Activated CD8-positive, alpha-beta memory T cell treated with anti-CD3 and anti-CD28 coated beads, Interleukin-2, amount 50 U/mL, for 1 hour (primary cell): ENCODE results near the gene MAGOH.
"Not testable (repeated sequence)": the region's sequence is repeated elsewhere in the genome, so short reads cannot be mapped to it uniquely, and the experiment has no call there.

Experiments
- DNase-seq: peaks from one replicate; pipeline ENCODE4 v3.0.0-alpha.2; 2020; ENCODE audit errors: extremely low read depth

MAGOH gene

GRCh38 chr1:53238197-53239155 lies at the start of gene MAGOH:
Gene MAGOH (minus strand): TSS chr1:53238518. CDS start chr1:53238448, 70 bp downstream.
- peak; percentile 76 for DNase-seq

GRCh38 chr1:53286955-53287354 lies 48.6 kb upstream of the MAGOH start:
- no peak for DNase-seq

- no peak for DNase-seq
Observed at GRCh38 chr1:53285969-53286760, 47.8 kb upstream of the MAGOH start.

- no peak for DNase-seq
Observed at GRCh38 chr1:53285546-53285945, 47.2 kb upstream of the MAGOH start.

- DNase-seq: no peak
Observed at GRCh38 chr1:53284224-53285020, 46.1 kb upstream of the MAGOH start.

- DNase-seq: not testable (repeated sequence)
Observed at GRCh38 chr1:53283156-53283555, 44.8 kb upstream of the MAGOH start.

GRCh38 chr1:53281133-53281532 lies 42.8 kb upstream of the MAGOH start:
- no peak for DNase-seq

- no peak for DNase-seq
Observed at GRCh38 chr1:53280496-53280895, 42.2 kb upstream of the MAGOH start.

- DNase-seq: no peak
Observed at GRCh38 chr1:53279296-53280200, 41.2 kb upstream of the MAGOH start.

- DNase-seq: no peak
Observed at GRCh38 chr1:53278298-53278725, 40.0 kb upstream of the MAGOH start.

- no peak for DNase-seq
Observed at GRCh38 chr1:53277326-53277725, 39.0 kb upstream of the MAGOH start.

GRCh38 chr1:53276902-53277281 lies 38.6 kb upstream of the MAGOH start:
- no peak for DNase-seq

- no peak for DNase-seq
Observed at GRCh38 chr1:53276153-53276901, 38.0 kb upstream of the MAGOH start.

- DNase-seq: no peak
Observed at GRCh38 chr1:53275566-53275965, 37.2 kb upstream of the MAGOH start.

- DNase-seq: no peak
Observed at GRCh38 chr1:53274541-53275185, 36.3 kb upstream of the MAGOH start.

- DNase-seq: no peak
Observed at GRCh38 chr1:53274026-53274425, 35.7 kb upstream of the MAGOH start.

GRCh38 chr1:53273526-53273925 lies 35.2 kb upstream of the MAGOH start:
- no peak for DNase-seq

GRCh38 chr1:53272349-53272748 lies 34.0 kb upstream of the MAGOH start:
- DNase-seq: no peak

- DNase-seq: no peak
Observed at GRCh38 chr1:53271446-53272090, 33.2 kb upstream of the MAGOH start.
